ENCODE results near the gene NUP54.

- no peak for TF ChIP-seq POLR2AphosphoS5 (IDR thresholded peaks at IDR 0.05; ENCODE audit: low read depth, low read length)
- no peak for TF ChIP-seq POLR2A (IDR thresholded peaks at IDR 0.05; ENCODE audit: low read depth, low read length)
These were observed 40.4 kb upstream of the NUP54 start for GRCh38 chr4:76188557-76188956.
